ENCODE results near the gene POLR1A.

The POLR1A gene

GRCh38 chr2:86048383-86048701, 57.3 kb downstream of the POLR1A start:
- TF ChIP-seq CTCF (IDR thresholded peaks at IDR 0.05; ENCODE audit: control insufficient read depth, extremely low read depth, insufficient read depth) = no peak
- no peak overlapping the region for H3K4me3 ChIP-seq (ENCODE audit: low read depth, low read length)
- DNase-seq (ENCODE audit: low read depth) = no peak

- TF ChIP-seq CTCF (IDR thresholded peaks at IDR 0.05; ENCODE audit: control insufficient read depth, extremely low read depth, insufficient read depth) = no peak
- no peak overlapping the region for H3K4me3 ChIP-seq (ENCODE audit: low read depth, low read length)
- DNase-seq (ENCODE audit: low read depth) = no peak
These were observed 57.9 kb downstream of the POLR1A start for GRCh38 chr2:86047575-86048382.

GRCh38 chr2:86045541-86045940, 60.1 kb downstream of the POLR1A start:
- no peak for DNase-seq (ENCODE audit: low read depth)
- H3K4me3 ChIP-seq (ENCODE audit: low read depth, low read length) = no peak overlapping the region
- TF ChIP-seq CTCF (IDR thresholded peaks at IDR 0.05; ENCODE audit: control insufficient read depth, extremely low read depth, insufficient read depth) = no peak

- DNase-seq (ENCODE audit: low read depth) = no peak
These were observed 61.1 kb downstream of the POLR1A start for GRCh38 chr2:86044614-86045013.

GRCh38 chr2:86044045-86044444, 61.6 kb downstream of the POLR1A start:
- no peak for DNase-seq (ENCODE audit: low read depth)
- H3K4me3 ChIP-seq (ENCODE audit: low read depth, low read length) = no peak overlapping the region
- no peak for TF ChIP-seq CTCF (IDR thresholded peaks at IDR 0.05; ENCODE audit: control insufficient read depth, extremely low read depth, insufficient read depth)

More at GRCh38 chr2:86044614-86045013, 61.1 kb downstream of the POLR1A start:
- TF ChIP-seq CTCF (IDR thresholded peaks at IDR 0.05; ENCODE audit: control insufficient read depth, extremely low read depth, insufficient read depth) = no peak
- no peak overlapping the region for H3K4me3 ChIP-seq (ENCODE audit: low read depth, low read length)

- TF ChIP-seq CTCF (IDR thresholded peaks at IDR 0.05; ENCODE audit: control insufficient read depth, extremely low read depth, insufficient read depth) = no peak
- DNase-seq (ENCODE audit: low read depth) = no peak
- no peak overlapping the region for H3K4me3 ChIP-seq (ENCODE audit: low read depth, low read length)
These were observed 63.2 kb downstream of the POLR1A start for GRCh38 chr2:86042256-86043168.
